Spleen (tissue), 11 donors: ENCODE data around the gene EQTN. TPM values are rescaled to one million over a fixed set of nuclear protein-coding genes. Genes with fewer than 3 reads are reported as not detected.

Experiments
- DNase-seq: peaks from one replicate; pipeline ENCODE4 v3.0.0-alpha.2; 2020
- H3K27ac ChIP-seq, 8 donors: fragments of 200-600 bp; sonication (generic) in 7 of 8; 1 replicate in 4 of 8; 2 replicates in 4 of 8; pipeline versions ENCODE4 v1.5.0 to v1.8.0; 2016 to 2021; ENCODE audit warnings: inconsistent platforms in 4 of 8, mild to moderate bottlenecking in 4 of 8, moderate library complexity in 1 of 8
- H3K27me3 ChIP-seq, 7 donors: fragments of 200-600 bp; sonication (generic) in 6 of 7; replicated peaks in 1 of 7; 1 replicate in 4 of 7; 2 replicates in 3 of 7; pipeline versions ENCODE4 v1.5.0 to v1.8.0; 2016 to 2021; ENCODE audit warnings: inconsistent platforms in 3 of 7, mild to moderate bottlenecking in 1 of 7
- H3K36me3 ChIP-seq, 6 donors: fragments of 200-600 bp; sonication (generic) in 5 of 6; 1 replicate in 4 of 6; 2 replicates in 2 of 6; pipeline versions ENCODE4 v1.5.0 to v1.8.0; 2016 to 2021; ENCODE audit warnings: inconsistent platforms in 2 of 6
- H3K4me1 ChIP-seq, 6 donors: fragments of 200-600 bp; sonication (generic) in 5 of 6; 1 replicate in 3 of 6; 2 replicates in 3 of 6; pipeline versions ENCODE4 v1.5.0 to v1.8.0; 2016 to 2021; ENCODE audit warnings: inconsistent platforms in 3 of 6
- H3K4me3 ChIP-seq, 8 donors: fragments of 200-600 bp; sonication (generic) in 7 of 8; 1 replicate in 4 of 8; 2 replicates in 4 of 8; pipeline versions ENCODE4 v1.5.0 to v1.8.0; 2016 to 2021; ENCODE audit warnings: inconsistent platforms in 4 of 8, mild to moderate bottlenecking in 4 of 8, moderate library complexity in 2 of 8
- H3K9me3 ChIP-seq, 8 donors: fragments of 200-600 bp; sonication (generic) in 7 of 8; 1 replicate in 4 of 8; 2 replicates in 4 of 8; pipeline versions ENCODE4 v1.5.0 to v1.8.0; 2016 to 2021; ENCODE audit warnings: inconsistent platforms in 4 of 8
- CTCF ChIP-seq, 11 experiments: fragments of 200-600 bp in 7 of 11; fragments of 450-650 bp in 4 of 11; sonication (generic) in 4 of 11; IDR thresholded peaks in 8 of 11; conservative IDR thresholded peaks in 3 of 11; 1 replicate in 7 of 11; 2 replicates in 4 of 11; pipeline versions ENCODE4 v1.4.0 to v1.8.0; 2016 to 2021; ENCODE audit warnings: antibody characterized with exemption in 11 of 11, inconsistent platforms in 4 of 11, mild to moderate bottlenecking in 1 of 11
- POLR2A ChIP-seq, 3 donors: fragments of 450-650 bp; IDR thresholded peaks; one replicate each; pipeline ENCODE4 v1.5.1; 2017; ENCODE audit warnings: antibody characterized with exemption in 3 of 3, mild to moderate bottlenecking in 1 of 3
- POLR2AphosphoS5 ChIP-seq, 3 donors: sonication (generic); formaldehyde crosslinking; IDR thresholded peaks; one replicate each; pipeline ENCODE4 v1.5.1; 2017; ENCODE audit warnings: antibody characterized with exemption in 3 of 3
- WGBS, 5 donors: extraction: QIAGEN DNeasy Blood & Tissue Kit in 3 of 5; methylation state at CpG; one replicate each; pipeline versions ENCODE4 v1.1.5 to v1.1.7; 2013 to 2018; 5-methylcytosine and 5-hydroxymethylcytosine counted together
- intact Hi-C: fragments of 100-400 bp; cut with DNase I; formaldehyde crosslinking; loops from one replicate; pipeline ENCODE4 v1.15.0; 2023; ENCODE audit warnings: low total_unique reads
- polyA plus RNA-seq, 3 donors: library from polyadenylated mRNA; stranded (reverse); fragments of 200-250 nt; gene quantifications; one replicate each; pipeline ENCODE4 v1.2.1, GENCODE V29; 2013
- total RNA-seq, 7 donors: library from RNA; depleted of rRNA in 3 of 7; stranded (reverse); fragments of >200 nt in 3 of 7; fragmentation: NEBNext Ultra II Directional in 4 of 7; extraction: Animal tissue kit (Norgen Biotek cat#: 25700) in 4 of 7; gene quantifications; one replicate each; pipeline versions ENCODE4 v1.1.0 to v1.2.1, GENCODE V29; 2016 to 2021
- donor health status: healthy with polysubstance abuse.
- donor health status: DM: no; HTN: no; CAD: no; lungs with moderate emphysema.
- donor health status: DM: no; HTN: no; CAD: no.
- donor health status: Bipolar disorder and iron deficiency.
- donor health status: healthy.
- donor health status: DM: no; HTN: no; CAD: no.
- donor health status: DM: yes; HTN: yes; CAD: no.

The EQTN gene
- total and polyA plus RNA-seq, 10 donors: 0.26 to 1.3 (median 0.35) TPM; not detected in 5

- Histone ChIP-seq H3K27me3 (no peaks in the 10 kb centered on the region), H3K4me3 (no peak overlapping the region), H3K9me3 (no peaks in the 10 kb centered on the region), H3K27ac (no peak overlapping the region), H3K36me3 (no peaks in the 10 kb centered on the region), H3K4me1 (no peaks in the 10 kb centered on the region)
- no peak for DNase-seq
- 88 to 90% (median 89%) methylated on average over 1 of the region's 1 CpG for WGBS, 5 donors
- intact Hi-C loops: no loop called here
- TF ChIP-seq CTCF (IDR thresholded peaks at IDR 0.05 in 8 of 11, conservative IDR thresholded peaks at IDR 0.05 in 3 of 11): no peak
- TF ChIP-seq POLR2AphosphoS5 (IDR thresholded peaks at IDR 0.05): no peak
- TF ChIP-seq POLR2A (IDR thresholded peaks at IDR 0.05): no peak
These were observed 7.6 kb upstream of the EQTN start for GRCh38 chr9:27304521-27304920.

GRCh38 chr9:27303219-27303618, 6.3 kb upstream of the EQTN start:
- intact Hi-C loops: no loop called here
- no peak for DNase-seq
- Histone ChIP-seq H3K4me1 (no peaks in the 10 kb centered on the region), H3K9me3 (no peaks in the 10 kb centered on the region), H3K36me3 (no peaks in the 10 kb centered on the region), H3K4me3 (no peak overlapping the region), H3K27ac (no peak overlapping the region), H3K27me3 (no peaks in the 10 kb centered on the region)
- 56 to 64% (median 62%) methylated on average over 6 of the region's 6 CpGs for WGBS, 5 donors
- TF ChIP-seq POLR2A (IDR thresholded peaks at IDR 0.05) (no peak), CTCF (IDR thresholded peaks at IDR 0.05 in 8 of 11, conservative IDR thresholded peaks at IDR 0.05 in 3 of 11) (no peak), POLR2AphosphoS5 (IDR thresholded peaks at IDR 0.05) (no peak)

GRCh38 chr9:27293996-27294395, 3.0 kb downstream of the EQTN start:
- H3K27ac ChIP-seq: no peak overlapping the region
- no peak overlapping the region for H3K4me3 ChIP-seq
- H3K4me1 ChIP-seq: no peaks in the 10 kb centered on the region
- no peak for TF ChIP-seq POLR2A (IDR thresholded peaks at IDR 0.05)
- TF ChIP-seq CTCF (IDR thresholded peaks at IDR 0.05 in 8 of 11, conservative IDR thresholded peaks at IDR 0.05 in 3 of 11): no peak
- TF ChIP-seq POLR2AphosphoS5 (IDR thresholded peaks at IDR 0.05): no peak
- intact Hi-C loops: no loop called here
- no peak for DNase-seq
- no peaks in the 10 kb centered on the region for H3K9me3 ChIP-seq
- no peaks in the 10 kb centered on the region for H3K36me3 ChIP-seq
- H3K27me3 ChIP-seq: no peaks in the 10 kb centered on the region
- WGBS, 5 donors: 70 to 92% (median 73%) methylated on average over 2 of the region's 2 CpGs

- no peak for DNase-seq
- 88 to 93% (median 89%) methylated on average over 7 of the region's 7 CpGs for WGBS, 5 donors
- Histone ChIP-seq H3K4me1 (no peaks in the 10 kb centered on the region), H3K4me3 (no peak overlapping the region), H3K9me3 (no peaks in the 10 kb centered on the region), H3K27ac (no peak overlapping the region), H3K36me3 (no peaks in the 10 kb centered on the region), H3K27me3 (no peaks in the 10 kb centered on the region)
- intact Hi-C loops: no loop called here
- TF ChIP-seq POLR2AphosphoS5 (IDR thresholded peaks at IDR 0.05) (no peak), POLR2A (IDR thresholded peaks at IDR 0.05) (no peak), CTCF (IDR thresholded peaks at IDR 0.05 in 8 of 11, conservative IDR thresholded peaks at IDR 0.05 in 3 of 11) (no peak)
These were observed 4.1 kb downstream of the EQTN start for GRCh38 chr9:27292659-27293405.
